Measurements from ENCODE around the gene BRD9. TPM values are rescaled to one million over a fixed set of nuclear protein-coding genes. Genes with fewer than 3 reads are reported as not detected.
"Not testable (repeated sequence)": the region's sequence is repeated elsewhere in the genome, so short reads cannot be mapped to it uniquely, and the experiment has no call there.

Gene BRD9
- total RNA-seq, 1 donor from 2014 or later: 43.7 TPM

DNA sequence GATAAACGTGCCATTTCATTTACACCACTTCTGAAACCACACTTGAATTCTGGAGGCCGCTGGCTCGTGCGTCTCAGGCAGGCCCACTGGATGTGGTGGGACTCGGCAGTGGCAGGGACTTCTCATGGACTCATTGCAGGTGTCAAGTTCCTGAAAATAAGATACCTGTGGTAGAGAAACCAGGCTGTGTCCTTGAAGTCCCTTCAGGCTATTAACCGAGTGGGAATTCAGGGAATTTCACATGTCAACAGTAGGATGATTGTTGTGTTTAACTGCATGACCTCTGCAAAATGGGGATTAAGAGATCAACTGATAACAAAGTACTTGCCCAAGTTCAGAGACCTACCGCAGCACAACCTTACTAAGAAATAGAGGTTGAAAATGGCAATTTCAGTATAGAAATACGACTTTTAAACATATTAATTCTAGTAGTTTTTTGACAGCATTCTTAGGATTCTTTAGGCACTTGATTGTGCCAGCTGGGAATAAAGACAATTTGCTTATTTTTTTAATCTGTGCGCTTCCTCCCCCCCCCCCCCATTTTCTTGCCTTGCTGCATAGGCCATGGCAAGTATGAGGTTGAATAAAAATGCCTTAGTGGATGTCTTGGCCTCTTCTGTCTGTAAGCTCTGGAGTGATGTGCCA lies 26.9 kb upstream of the BRD9 start:
- no peaks in the 10 kb centered on the region for H3K9me3 ChIP-seq (ENCODE audit: insufficient read depth, low read depth, low read length)
- no peak overlapping the region for H3K4me3 ChIP-seq (ENCODE audit: insufficient read depth, low read depth, low read length)
- H3K36me3 ChIP-seq (ENCODE audit: insufficient read depth, low read length): peaks cover 8% of the 10 kb centered on the region
- H3K4me2 ChIP-seq (ENCODE audit: low read length): no peak overlapping the region
- no peaks in the 10 kb centered on the region for H3K79me2 ChIP-seq (ENCODE audit: insufficient read depth, low read length)
- H3K27ac Mint-ChIP-seq (ENCODE audit: unreplicated experiment): no peak overlapping the region
- H3K27ac ChIP-seq (ENCODE audit: low read depth, low read length): no peak overlapping the region
- DNase-seq (ENCODE audit: low read depth): no peak
- FAIRE-seq: no peak
- H3K27me3 Mint-ChIP-seq (ENCODE audit: low read depth, unreplicated experiment): peaks cover 6% of the 10 kb centered on the region
- peaks cover 10% of the 10 kb centered on the region for H4K20me1 ChIP-seq (ENCODE audit: insufficient read depth, low read length)
- H3K9ac ChIP-seq (ENCODE audit: low read length): no peak overlapping the region
- TF ChIP-seq EZH2 (IDR thresholded peaks at IDR 0.05; ENCODE audit: insufficient read depth, low read length): no peak
- TF ChIP-seq, protein P1, sequence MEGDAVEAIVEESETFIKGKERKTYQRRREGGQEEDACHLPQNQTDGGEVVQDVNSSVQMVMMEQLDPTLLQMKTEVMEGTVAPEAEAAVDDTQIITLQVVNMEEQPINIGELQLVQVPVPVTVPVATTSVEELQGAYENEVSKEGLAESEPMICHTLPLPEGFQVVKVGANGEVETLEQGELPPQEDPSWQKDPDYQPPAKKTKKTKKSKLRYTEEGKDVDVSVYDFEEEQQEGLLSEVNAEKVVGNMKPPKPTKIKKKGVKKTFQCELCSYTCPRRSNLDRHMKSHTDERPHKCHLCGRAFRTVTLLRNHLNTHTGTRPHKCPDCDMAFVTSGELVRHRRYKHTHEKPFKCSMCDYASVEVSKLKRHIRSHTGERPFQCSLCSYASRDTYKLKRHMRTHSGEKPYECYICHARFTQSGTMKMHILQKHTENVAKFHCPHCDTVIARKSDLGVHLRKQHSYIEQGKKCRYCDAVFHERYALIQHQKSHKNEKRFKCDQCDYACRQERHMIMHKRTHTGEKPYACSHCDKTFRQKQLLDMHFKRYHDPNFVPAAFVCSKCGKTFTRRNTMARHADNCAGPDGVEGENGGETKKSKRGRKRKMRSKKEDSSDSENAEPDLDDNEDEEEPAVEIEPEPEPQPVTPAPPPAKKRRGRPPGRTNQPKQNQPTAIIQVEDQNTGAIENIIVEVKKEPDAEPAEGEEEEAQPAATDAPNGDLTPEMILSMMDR (IDR thresholded peaks at IDR 0.05; ENCODE audit: insufficient read depth, low read depth, low read length): no peak
- H3K4me1 Mint-ChIP-seq (ENCODE audit: low read depth, unreplicated experiment): peaks cover 17% of the 10 kb centered on the region
- no peaks in the 10 kb centered on the region for H3K27me3 ChIP-seq (ENCODE audit: insufficient read depth, low read length)
- no peak overlapping the region for H3K4me3 Mint-ChIP-seq (ENCODE audit: unreplicated experiment)
- H3K4me1 ChIP-seq (ENCODE audit: insufficient read depth, low read length): no peaks in the 10 kb centered on the region
- H3K36me3 Mint-ChIP-seq (ENCODE audit: low read depth, unreplicated experiment): peaks cover 2% of the 10 kb centered on the region
- H3K9me3 Mint-ChIP-seq (ENCODE audit: unreplicated experiment): peaks cover 4% of the 10 kb centered on the region
- no peak overlapping the region for H2AFZ ChIP-seq (ENCODE audit: low read depth, low read length)

DNA sequence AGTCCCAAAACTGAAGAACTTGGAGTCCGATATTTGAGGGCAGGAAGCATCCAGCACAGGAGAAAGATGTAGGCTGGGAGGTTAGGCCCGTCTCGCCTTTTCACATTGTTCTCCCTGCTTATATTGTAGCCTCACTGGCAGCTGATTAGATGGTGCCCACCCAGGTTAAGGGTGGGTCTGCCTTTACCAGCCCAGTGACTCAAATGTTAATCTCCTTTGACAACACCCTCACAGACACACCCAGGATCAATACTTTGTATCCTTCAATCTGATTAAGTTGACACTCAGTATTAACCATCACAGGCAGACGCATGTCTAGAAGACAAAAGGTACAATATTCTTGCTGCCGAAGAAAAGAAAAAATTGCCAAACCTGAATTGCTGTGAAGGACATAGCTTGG lies 26.1 kb upstream of the BRD9 start:
- not testable (repeated sequence) for H3K4me1 ChIP-seq (ENCODE audit: insufficient read depth, low read length); H3K36me3 ChIP-seq (ENCODE audit: insufficient read depth, low read length); DNase-seq (ENCODE audit: low read depth); H3K27me3 ChIP-seq (ENCODE audit: insufficient read depth, low read length); H2AFZ ChIP-seq (ENCODE audit: low read depth, low read length); H3K79me2 ChIP-seq (ENCODE audit: insufficient read depth, low read length); H3K27me3 Mint-ChIP-seq (ENCODE audit: low read depth, unreplicated experiment); H3K4me3 ChIP-seq (ENCODE audit: insufficient read depth, low read depth, low read length); H3K27ac Mint-ChIP-seq (ENCODE audit: unreplicated experiment); FAIRE-seq; H3K9me3 ChIP-seq (ENCODE audit: insufficient read depth, low read depth, low read length); H3K4me3 Mint-ChIP-seq (ENCODE audit: unreplicated experiment); H3K36me3 Mint-ChIP-seq (ENCODE audit: low read depth, unreplicated experiment); H3K4me2 ChIP-seq (ENCODE audit: low read length); H3K9ac ChIP-seq (ENCODE audit: low read length); H3K27ac ChIP-seq (ENCODE audit: low read depth, low read length); H3K9me3 Mint-ChIP-seq (ENCODE audit: unreplicated experiment)
- H4K20me1 ChIP-seq (ENCODE audit: insufficient read depth, low read length): peaks cover 13% of the 10 kb centered on the region
- peaks cover 21% of the 10 kb centered on the region for H3K4me1 Mint-ChIP-seq (ENCODE audit: low read depth, unreplicated experiment)

DNA sequence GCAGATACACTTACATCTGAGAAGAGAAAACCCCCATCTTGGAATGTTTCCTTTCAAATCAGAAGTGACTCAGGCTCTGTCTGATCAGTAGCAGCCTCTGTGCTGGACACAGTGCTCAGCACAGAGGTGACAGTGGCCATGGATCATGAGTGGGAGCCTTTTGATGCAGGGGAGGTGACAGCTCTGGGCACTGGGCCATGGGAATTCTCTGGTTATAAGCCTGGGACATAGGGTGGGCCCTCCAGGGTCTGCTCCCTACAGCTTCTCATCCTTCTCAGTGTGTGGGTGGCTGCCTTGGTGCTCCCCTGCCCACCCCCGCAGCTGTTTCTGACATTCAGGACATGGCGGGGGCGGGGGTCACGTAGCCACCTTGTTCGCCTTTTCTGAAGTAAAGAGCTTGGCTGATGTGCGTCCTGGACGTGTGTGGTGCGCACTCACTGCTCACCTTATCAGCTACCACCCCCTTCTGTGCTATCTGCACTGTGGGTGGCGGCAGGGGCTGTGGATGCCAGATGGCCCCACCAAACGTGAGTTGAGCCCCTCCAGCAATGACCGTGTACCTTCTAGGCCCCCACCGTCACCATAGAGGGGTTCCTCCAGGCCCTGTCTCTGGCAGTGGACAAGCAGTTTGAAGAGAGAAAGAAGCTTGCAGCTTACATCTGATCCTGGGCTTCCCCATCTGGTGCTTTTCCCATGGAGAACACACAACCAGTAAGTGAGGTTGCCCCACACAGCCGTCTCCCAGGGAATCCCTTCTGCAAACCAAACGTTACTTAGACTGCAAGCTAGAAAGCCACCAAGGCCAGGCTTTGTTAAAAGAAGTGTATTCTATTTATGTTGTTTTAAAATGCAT lies 24.1 kb upstream of the BRD9 start:
- Mint-ChIP-seq H3K27ac (ENCODE audit: unreplicated experiment) (no peak overlapping the region), H3K27me3 (ENCODE audit: low read depth, unreplicated experiment) (peaks cover 3% of the 10 kb centered on the region), H3K4me3 (ENCODE audit: unreplicated experiment) (no peak overlapping the region), H3K36me3 (ENCODE audit: low read depth, unreplicated experiment) (peaks cover 5% of the 10 kb centered on the region), H3K4me1 (ENCODE audit: low read depth, unreplicated experiment) (peaks cover 33% of the 10 kb centered on the region), H3K9me3 (ENCODE audit: unreplicated experiment) (peaks cover 4% of the 10 kb centered on the region)
- no peak for DNase-seq (ENCODE audit: low read depth)
- Histone ChIP-seq H3K4me3 (ENCODE audit: insufficient read depth, low read depth, low read length) (no peak overlapping the region), H3K9ac (ENCODE audit: low read length) (no peak overlapping the region), H3K36me3 (ENCODE audit: insufficient read depth, low read length) (peaks cover 11% of the 10 kb centered on the region), H3K27me3 (ENCODE audit: insufficient read depth, low read length) (peaks cover 3% of the 10 kb centered on the region), H4K20me1 (ENCODE audit: insufficient read depth, low read length) (peaks cover 19% of the 10 kb centered on the region), H3K4me1 (ENCODE audit: insufficient read depth, low read length) (peaks cover 16% of the 10 kb centered on the region), H3K9me3 (ENCODE audit: insufficient read depth, low read depth, low read length) (no peaks in the 10 kb centered on the region), H3K79me2 (ENCODE audit: insufficient read depth, low read length) (no peaks in the 10 kb centered on the region), H3K27ac (ENCODE audit: low read depth, low read length) (no peak overlapping the region), H3K4me2 (ENCODE audit: low read length) (no peak overlapping the region), H2AFZ (ENCODE audit: low read depth, low read length) (no peak overlapping the region)
- FAIRE-seq: no peak
- TF ChIP-seq, protein P1 (IDR thresholded peaks at IDR 0.05; ENCODE audit: insufficient read depth, low read depth, low read length): no peak
- no peak for TF ChIP-seq EZH2 (IDR thresholded peaks at IDR 0.05; ENCODE audit: insufficient read depth, low read length)

Data from astrocyte (in vitro differentiated cells and primary cell).